ENCODE data around the gene MFSD6L.
"Not testable (repeated sequence)": the region's sequence is repeated elsewhere in the genome, so short reads cannot be mapped to it uniquely, and the experiment has no call there.

MFSD6L gene

GRCh38 chr17:8825802-8826201 lies 26.6 kb upstream of the MFSD6L start:
- no peak for DNase-seq

GRCh38 chr17:8823279-8823678 lies 24.1 kb upstream of the MFSD6L start:
- no peak for DNase-seq

- no peak for DNase-seq
Observed at GRCh38 chr17:8822401-8823035, 23.4 kb upstream of the MFSD6L start.

GRCh38 chr17:8821446-8822105 lies 22.4 kb upstream of the MFSD6L start:
- DNase-seq, result no peak

- no peak for DNase-seq
Observed at GRCh38 chr17:8820311-8821010, 21.3 kb upstream of the MFSD6L start.

- DNase-seq, result no peak
Observed at GRCh38 chr17:8818654-8819330, 19.6 kb upstream of the MFSD6L start.

GRCh38 chr17:8818047-8818446 lies 18.9 kb upstream of the MFSD6L start:
- DNase-seq, result no peak

- DNase-seq, result no peak
Observed at GRCh38 chr17:8806926-8807550, 7.9 kb upstream of the MFSD6L start.

GRCh38 chr17:8806253-8806925 lies 7.2 kb upstream of the MFSD6L start:
- no peak for DNase-seq

- DNase-seq, result not testable (repeated sequence)
Observed at GRCh38 chr17:8805396-8805795, 6.2 kb upstream of the MFSD6L start.

GRCh38 chr17:8803531-8804420 lies 4.6 kb upstream of the MFSD6L start:
- DNase-seq, result peak; percentile 24

GRCh38 chr17:8801135-8801840 lies 2.1 kb upstream of the MFSD6L start:
- DNase-seq, result no peak

GRCh38 chr17:8800656-8801055 lies 1.5 kb upstream of the MFSD6L start:
- DNase-seq, result no peak

GRCh38 chr17:8799570-8800212 lies 526 bp upstream of the MFSD6L start:
- DNase-seq, result no peak

GRCh38 chr17:8798176-8798845 lies 854 bp downstream of the MFSD6L start:
- DNase-seq, result no peak

GRCh38 chr17:8797621-8798175 lies 1.5 kb downstream of the MFSD6L start:
- no peak for DNase-seq

- DNase-seq, result no peak
Observed at GRCh38 chr17:8794636-8795035, 4.5 kb downstream of the MFSD6L start.

GRCh38 chr17:8793649-8794048 lies 5.5 kb downstream of the MFSD6L start:
- DNase-seq, result no peak

GRCh38 chr17:8792646-8793045 lies 6.5 kb downstream of the MFSD6L start:
- DNase-seq, result no peak
